CD4-positive, alpha-beta T cell treated with Interferon alpha-2 for 1 hour (primary cell): ENCODE measurements around the gene CASKIN2.

ENCODE experiments used
- DNase-seq, 2 donors: peaks; one replicate each; pipeline ENCODE4 v3.0.0-alpha.2; 2020 to 2022

Gene CASKIN2

GRCh38 chr17:75504347-75505151 is 10.8 kb downstream of the CASKIN2 start:
- DNase-seq = peak; percentile 49 to 53

- DNase-seq = peak in 1 of 2 donors; percentile 28
These were observed 11.4 kb downstream of the CASKIN2 start for GRCh38 chr17:75503976-75504346.

- DNase-seq = no peak
These were observed 11.9 kb downstream of the CASKIN2 start for GRCh38 chr17:75503337-75503950.

GRCh38 chr17:75502721-75503329 is 12.5 kb downstream of the CASKIN2 start:
- DNase-seq = no peak

GRCh38 chr17:75502072-75502720 is 13.1 kb downstream of the CASKIN2 start:
- no peak for DNase-seq

- no peak for DNase-seq
These were observed 13.8 kb downstream of the CASKIN2 start for GRCh38 chr17:75501378-75502071.

GRCh38 chr17:75500419-75501216 is 14.7 kb downstream of the CASKIN2 start:
- no peak for DNase-seq

- no peak for DNase-seq
These were observed 15.9 kb downstream of the CASKIN2 start for GRCh38 chr17:75499313-75500022.

GRCh38 chr17:75498726-75499213 is 16.6 kb downstream of the CASKIN2 start:
- no peak for DNase-seq

GRCh38 chr17:75498039-75498725 is 17.2 kb downstream of the CASKIN2 start:
- DNase-seq = no peak

- no peak for DNase-seq
These were observed 19.3 kb downstream of the CASKIN2 start for GRCh38 chr17:75496005-75496404.

GRCh38 chr17:75494326-75494877 is 20.9 kb downstream of the CASKIN2 start:
- no peak for DNase-seq

- no peak for DNase-seq
These were observed 21.7 kb downstream of the CASKIN2 start for GRCh38 chr17:75493476-75494129.

- no peak for DNase-seq
These were observed 22.7 kb downstream of the CASKIN2 start for GRCh38 chr17:75492555-75493168.

GRCh38 chr17:75491680-75492079 is 23.7 kb downstream of the CASKIN2 start:
- no peak for DNase-seq

- DNase-seq = no peak
These were observed 24.2 kb downstream of the CASKIN2 start for GRCh38 chr17:75490953-75491649.

GRCh38 chr17:75490173-75490743 is 25.1 kb downstream of the CASKIN2 start:
- DNase-seq = no peak

- no peak for DNase-seq
These were observed 25.8 kb downstream of the CASKIN2 start for GRCh38 chr17:75489511-75489955.
